C4-2B (cell line): ENCODE measurements around the gene MAP2K2.

Experiments used
- H3K27ac ChIP-seq: fragments of 450-650 bp; 2 replicates; pipeline ENCODE4 v1.5.1; 2017
- ZFX ChIP-seq: fragments of 450-650 bp; IDR thresholded peaks from 2 replicates; pipeline ENCODE4 v1.6.1; 2017
- TF ChIP-seq, protein P1 (sequence below): fragments of 450-650 bp; conservative IDR thresholded peaks from 2 replicates; pipeline ENCODE4 v1.5.1; 2017; ENCODE audit warnings: mild to moderate bottlenecking

The MAP2K2 gene

DNA sequence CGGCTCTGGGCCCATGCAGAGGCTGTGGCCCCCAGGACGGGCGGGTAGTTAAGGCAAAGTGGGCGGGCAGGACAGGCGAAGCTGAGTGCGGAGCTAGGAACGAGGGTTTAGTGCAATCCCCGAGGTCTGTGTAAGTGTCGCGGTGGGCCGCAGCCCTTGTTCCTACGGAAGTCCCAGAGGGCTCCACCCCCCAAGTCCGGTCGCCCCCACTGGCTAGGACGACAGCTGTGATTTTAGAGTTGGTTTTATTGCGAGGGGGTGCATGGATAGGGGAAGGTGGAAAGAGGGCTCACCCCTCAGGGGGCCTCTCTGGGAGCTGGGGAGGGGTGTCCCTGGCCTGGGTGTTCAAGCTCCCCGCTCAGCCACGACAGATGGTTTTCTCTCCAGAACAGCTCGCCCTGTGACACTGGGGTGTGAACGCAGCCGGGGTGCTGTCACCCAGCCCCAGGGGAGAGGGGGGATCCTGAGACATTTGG is 78.9 kb downstream of the MAP2K2 start:
- H3K27ac ChIP-seq: no peak overlapping the region
- TF ChIP-seq, protein P1, sequence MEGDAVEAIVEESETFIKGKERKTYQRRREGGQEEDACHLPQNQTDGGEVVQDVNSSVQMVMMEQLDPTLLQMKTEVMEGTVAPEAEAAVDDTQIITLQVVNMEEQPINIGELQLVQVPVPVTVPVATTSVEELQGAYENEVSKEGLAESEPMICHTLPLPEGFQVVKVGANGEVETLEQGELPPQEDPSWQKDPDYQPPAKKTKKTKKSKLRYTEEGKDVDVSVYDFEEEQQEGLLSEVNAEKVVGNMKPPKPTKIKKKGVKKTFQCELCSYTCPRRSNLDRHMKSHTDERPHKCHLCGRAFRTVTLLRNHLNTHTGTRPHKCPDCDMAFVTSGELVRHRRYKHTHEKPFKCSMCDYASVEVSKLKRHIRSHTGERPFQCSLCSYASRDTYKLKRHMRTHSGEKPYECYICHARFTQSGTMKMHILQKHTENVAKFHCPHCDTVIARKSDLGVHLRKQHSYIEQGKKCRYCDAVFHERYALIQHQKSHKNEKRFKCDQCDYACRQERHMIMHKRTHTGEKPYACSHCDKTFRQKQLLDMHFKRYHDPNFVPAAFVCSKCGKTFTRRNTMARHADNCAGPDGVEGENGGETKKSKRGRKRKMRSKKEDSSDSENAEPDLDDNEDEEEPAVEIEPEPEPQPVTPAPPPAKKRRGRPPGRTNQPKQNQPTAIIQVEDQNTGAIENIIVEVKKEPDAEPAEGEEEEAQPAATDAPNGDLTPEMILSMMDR: no peak
- no peak for TF ChIP-seq ZFX

DNA sequence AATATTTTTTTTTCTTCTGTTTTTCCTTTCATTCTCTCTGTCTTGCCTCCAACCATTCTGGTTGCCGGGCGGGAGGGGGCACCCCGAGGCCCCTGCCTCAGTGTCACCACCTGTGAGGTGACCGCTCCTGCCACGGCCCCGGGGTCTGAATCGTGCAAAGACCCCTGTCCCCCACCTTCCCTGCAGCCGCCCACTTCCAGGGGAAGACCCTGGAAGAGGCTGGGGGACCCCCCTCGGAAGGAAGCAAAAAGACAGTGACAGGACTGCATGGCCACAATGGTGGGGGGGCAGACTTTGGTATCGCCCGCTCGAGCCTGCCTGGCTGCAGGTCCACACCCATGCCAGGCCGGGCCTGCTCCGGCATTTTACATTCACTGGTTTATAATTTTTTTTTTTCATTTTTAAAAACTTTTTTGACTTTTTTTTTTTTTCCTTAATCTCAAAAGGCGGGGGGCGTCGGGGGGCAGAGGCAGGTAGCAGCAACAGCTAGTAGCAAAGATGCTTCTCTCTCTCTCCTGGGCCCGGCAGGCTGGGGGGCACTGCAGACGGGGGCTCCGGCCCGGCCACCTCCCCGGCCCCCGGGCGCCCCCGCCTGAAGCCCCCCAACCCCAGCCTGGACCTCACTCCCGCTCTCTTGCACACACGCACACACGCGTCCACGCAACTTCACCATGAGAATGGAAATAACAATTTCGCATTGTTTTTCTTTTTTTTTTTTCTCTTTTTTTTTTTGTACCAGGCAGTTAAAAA is 79.8 kb downstream of the MAP2K2 start:
- H3K27ac ChIP-seq: no peak overlapping the region
- TF ChIP-seq, protein P1: no peak
- no peak for TF ChIP-seq ZFX

GRCh38 chr19:4043401-4043800 is 80.5 kb downstream of the MAP2K2 start:
- H3K27ac ChIP-seq: peak overlapping the region; percentile 66; the same call in 1 of the 2 replicates
- TF ChIP-seq, protein P1: no peak

DNA sequence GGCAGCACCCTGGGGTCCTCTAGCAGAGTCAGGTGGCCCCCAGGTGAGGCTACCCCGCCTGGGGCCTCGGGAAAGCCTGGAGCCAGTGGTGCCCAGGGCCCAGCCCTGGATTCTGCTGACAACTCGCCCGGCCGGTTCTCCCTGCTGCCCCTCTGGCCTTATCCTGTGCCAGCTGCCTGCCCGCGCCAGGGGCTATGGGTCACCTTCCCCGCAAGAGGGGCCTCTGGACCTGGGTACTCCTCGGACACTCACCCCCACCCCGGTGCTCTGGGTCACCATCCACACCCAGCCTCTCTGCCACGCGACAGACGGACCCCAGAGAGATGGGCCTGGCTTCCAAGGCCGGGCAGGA is 81.2 kb downstream of the MAP2K2 start:
- no peak for TF ChIP-seq ZFX
- TF ChIP-seq, protein P1: no peak
- peak overlapping the region; percentile 66 for H3K27ac ChIP-seq

GRCh38 chr19:4042064-4042730 is 81.7 kb downstream of the MAP2K2 start:
- no peak for TF ChIP-seq ZFX
- TF ChIP-seq, protein P1: no peak
- peak overlapping the region; percentile 66 for H3K27ac ChIP-seq
